ENCODE data around the gene MYLK4. TPM values are rescaled to one million over a fixed set of nuclear protein-coding genes. Genes with fewer than 3 reads are reported as not detected.

The MYLK4 gene
- total RNA-seq, 1 donor from 2014 or later, result 0.97 TPM

GRCh38 chr6:2686515-2686914 is 64.2 kb downstream of the MYLK4 start:
- DNase-seq (ENCODE audit: low spot score), result no peak
- Mint-ChIP-seq H3K27ac (ENCODE audit: unreplicated experiment) (no peak overlapping the region), H3K36me3 (ENCODE audit: low read depth, unreplicated experiment) (no peaks in the 10 kb centered on the region), H3K9me3 (ENCODE audit: unreplicated experiment) (no peaks in the 10 kb centered on the region), H3K4me1 (ENCODE audit: unreplicated experiment) (no peaks in the 10 kb centered on the region), H3K4me3 (ENCODE audit: unreplicated experiment) (no peak overlapping the region), H3K27me3 (ENCODE audit: unreplicated experiment) (no peaks in the 10 kb centered on the region)
- TF ChIP-seq, protein P1, sequence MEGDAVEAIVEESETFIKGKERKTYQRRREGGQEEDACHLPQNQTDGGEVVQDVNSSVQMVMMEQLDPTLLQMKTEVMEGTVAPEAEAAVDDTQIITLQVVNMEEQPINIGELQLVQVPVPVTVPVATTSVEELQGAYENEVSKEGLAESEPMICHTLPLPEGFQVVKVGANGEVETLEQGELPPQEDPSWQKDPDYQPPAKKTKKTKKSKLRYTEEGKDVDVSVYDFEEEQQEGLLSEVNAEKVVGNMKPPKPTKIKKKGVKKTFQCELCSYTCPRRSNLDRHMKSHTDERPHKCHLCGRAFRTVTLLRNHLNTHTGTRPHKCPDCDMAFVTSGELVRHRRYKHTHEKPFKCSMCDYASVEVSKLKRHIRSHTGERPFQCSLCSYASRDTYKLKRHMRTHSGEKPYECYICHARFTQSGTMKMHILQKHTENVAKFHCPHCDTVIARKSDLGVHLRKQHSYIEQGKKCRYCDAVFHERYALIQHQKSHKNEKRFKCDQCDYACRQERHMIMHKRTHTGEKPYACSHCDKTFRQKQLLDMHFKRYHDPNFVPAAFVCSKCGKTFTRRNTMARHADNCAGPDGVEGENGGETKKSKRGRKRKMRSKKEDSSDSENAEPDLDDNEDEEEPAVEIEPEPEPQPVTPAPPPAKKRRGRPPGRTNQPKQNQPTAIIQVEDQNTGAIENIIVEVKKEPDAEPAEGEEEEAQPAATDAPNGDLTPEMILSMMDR (IDR thresholded peaks at IDR 0.05; ENCODE audit: unreplicated experiment), result no peak

DNA sequence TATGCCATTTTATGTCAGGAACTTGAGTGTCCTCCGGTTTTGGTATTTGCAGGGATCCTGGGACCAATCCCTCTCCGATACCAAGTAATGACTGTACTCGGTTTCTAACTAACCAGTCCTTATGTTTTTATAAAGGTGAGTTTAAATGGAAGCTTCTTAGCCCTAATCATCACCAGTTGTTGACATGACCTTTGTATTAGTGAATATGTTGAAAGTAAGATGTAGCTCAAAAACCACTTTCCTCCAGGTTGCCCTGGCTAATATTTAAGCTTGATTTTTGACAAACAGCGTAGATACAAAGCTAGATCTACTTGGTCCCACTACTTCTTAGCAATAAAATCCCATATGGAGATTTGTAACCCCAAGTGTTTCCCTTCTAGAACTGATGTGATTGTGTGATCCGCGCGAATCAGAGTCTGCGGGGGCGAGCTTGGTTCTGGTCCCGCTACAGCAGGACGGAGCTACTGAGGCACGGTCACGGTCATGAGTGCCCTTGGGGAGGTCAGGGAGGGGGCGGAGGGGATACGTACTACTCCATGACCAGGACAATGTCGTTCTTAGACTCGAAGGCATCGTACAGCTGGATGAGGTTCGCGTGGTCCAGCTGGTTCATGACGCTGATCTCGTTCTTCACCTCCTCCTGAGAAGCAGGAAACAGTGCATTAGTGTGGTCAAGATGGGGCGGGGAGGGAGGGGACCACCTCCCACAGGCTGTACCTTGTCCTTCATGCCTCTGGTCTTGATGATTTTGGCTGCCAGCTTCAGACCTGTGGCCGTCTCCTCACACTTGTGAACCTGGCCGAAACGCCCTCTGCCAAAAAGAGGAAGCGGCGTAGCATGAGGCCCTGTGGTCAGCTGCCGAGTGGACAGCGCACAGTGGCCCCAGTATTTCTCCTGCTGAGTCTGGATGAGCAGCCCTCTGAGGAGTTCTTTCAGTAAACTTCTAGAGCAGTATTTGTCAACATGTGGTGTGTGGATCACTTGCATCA is 65.7 kb downstream of the MYLK4 start:
- H3K27me3 Mint-ChIP-seq (ENCODE audit: unreplicated experiment), result no peaks in the 10 kb centered on the region
- no peak for DNase-seq (ENCODE audit: low spot score)
- TF ChIP-seq, protein P1 (IDR thresholded peaks at IDR 0.05; ENCODE audit: unreplicated experiment), result no peak
- H3K4me1 Mint-ChIP-seq (ENCODE audit: unreplicated experiment), result no peaks in the 10 kb centered on the region
- no peaks in the 10 kb centered on the region for H3K36me3 Mint-ChIP-seq (ENCODE audit: low read depth, unreplicated experiment)
- H3K9me3 Mint-ChIP-seq (ENCODE audit: unreplicated experiment), result no peaks in the 10 kb centered on the region
- no peak overlapping the region for H3K27ac Mint-ChIP-seq (ENCODE audit: unreplicated experiment)
- no peak overlapping the region for H3K4me3 Mint-ChIP-seq (ENCODE audit: unreplicated experiment)

- TF ChIP-seq, protein P1 (IDR thresholded peaks at IDR 0.05; ENCODE audit: unreplicated experiment), result no peak
- Mint-ChIP-seq H3K4me1 (ENCODE audit: unreplicated experiment) (no peaks in the 10 kb centered on the region), H3K36me3 (ENCODE audit: low read depth, unreplicated experiment) (no peaks in the 10 kb centered on the region), H3K27ac (ENCODE audit: unreplicated experiment) (no peak overlapping the region), H3K9me3 (ENCODE audit: unreplicated experiment) (no peaks in the 10 kb centered on the region), H3K27me3 (ENCODE audit: unreplicated experiment) (no peaks in the 10 kb centered on the region), H3K4me3 (ENCODE audit: unreplicated experiment) (no peak overlapping the region)
- no peak for DNase-seq (ENCODE audit: low spot score)
Measured at GRCh38 chr6:2684103-2684749, 66.5 kb downstream of the MYLK4 start.

GRCh38 chr6:2680264-2680922 is 70.3 kb downstream of the MYLK4 start:
- Mint-ChIP-seq H3K27me3 (ENCODE audit: unreplicated experiment) (no peaks in the 10 kb centered on the region), H3K27ac (ENCODE audit: unreplicated experiment) (no peak overlapping the region), H3K36me3 (ENCODE audit: low read depth, unreplicated experiment) (no peaks in the 10 kb centered on the region), H3K4me3 (ENCODE audit: unreplicated experiment) (no peak overlapping the region), H3K9me3 (ENCODE audit: unreplicated experiment) (no peaks in the 10 kb centered on the region), H3K4me1 (ENCODE audit: unreplicated experiment) (no peaks in the 10 kb centered on the region)
- DNase-seq (ENCODE audit: low spot score), result no peak
- TF ChIP-seq, protein P1 (IDR thresholded peaks at IDR 0.05; ENCODE audit: unreplicated experiment), result no peak
